Stimulated activated CD8-positive, alpha-beta memory T cell treated with anti-CD3 and anti-CD28 coated beads, Interleukin-12 subunit alpha, Interleukin-12 subunit beta, amount 100 ng/mL, for 1 hour (primary cell): ENCODE results near the gene MMP23B.
A peak's percentile ranks its signal among the peaks of the same experiment; 100 is the strongest.
"Not testable (repeated sequence)": the region's sequence is repeated elsewhere in the genome, so short reads cannot be mapped to it uniquely, and the experiment has no call there.

ENCODE experiments used
- DNase-seq: peaks from one replicate; pipeline ENCODE4 v3.0.0-alpha.2; 2020; ENCODE audit warnings: low read depth

MMP23B gene

DNA sequence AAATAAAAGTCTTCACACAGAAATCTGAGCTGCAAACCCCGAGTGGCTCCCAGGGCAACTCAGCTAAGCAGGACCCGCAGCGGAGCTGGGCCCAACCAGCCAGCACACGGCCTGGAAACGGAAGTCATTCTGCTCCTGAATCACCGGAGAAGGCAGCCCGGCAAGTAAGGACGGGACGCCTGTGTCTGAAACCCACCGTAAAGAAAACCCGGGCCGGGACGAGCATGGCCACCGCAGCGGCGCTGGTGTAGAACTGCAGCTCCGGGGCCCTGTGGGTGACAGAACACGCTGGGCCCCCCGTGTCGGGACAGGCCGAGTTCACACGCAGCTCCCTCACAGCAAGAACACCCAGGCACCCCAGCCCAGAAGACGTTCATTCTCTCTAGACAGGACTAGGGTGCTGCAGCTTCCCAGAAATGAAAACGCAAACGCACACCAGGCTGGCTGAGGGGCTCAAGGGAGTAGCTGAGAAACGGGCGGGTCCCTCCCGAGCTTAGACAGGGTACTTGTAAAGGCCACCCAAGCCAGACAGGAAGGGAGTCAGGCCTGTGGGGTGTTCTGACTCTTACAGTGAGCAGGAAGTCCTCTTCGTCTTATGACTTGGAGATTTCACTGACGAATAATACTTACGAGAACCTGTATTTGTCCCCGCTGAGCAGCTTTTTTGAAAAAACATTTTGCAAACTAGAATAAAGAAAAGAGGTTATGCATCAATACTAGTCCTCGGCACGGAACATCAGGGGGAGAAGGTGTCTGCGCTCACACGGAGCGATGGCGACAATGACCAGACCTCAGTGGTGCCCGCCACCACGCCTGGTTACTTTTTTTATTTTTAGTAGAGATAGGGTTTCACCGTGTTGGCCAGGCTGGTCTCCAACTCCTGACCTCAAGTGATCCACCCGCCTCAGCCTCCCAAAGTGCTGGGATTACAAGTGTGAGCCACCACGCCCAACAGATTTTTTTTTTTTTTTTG, 37.8 kb downstream of the MMP23B start:
- DNase-seq: no peak

DNA sequence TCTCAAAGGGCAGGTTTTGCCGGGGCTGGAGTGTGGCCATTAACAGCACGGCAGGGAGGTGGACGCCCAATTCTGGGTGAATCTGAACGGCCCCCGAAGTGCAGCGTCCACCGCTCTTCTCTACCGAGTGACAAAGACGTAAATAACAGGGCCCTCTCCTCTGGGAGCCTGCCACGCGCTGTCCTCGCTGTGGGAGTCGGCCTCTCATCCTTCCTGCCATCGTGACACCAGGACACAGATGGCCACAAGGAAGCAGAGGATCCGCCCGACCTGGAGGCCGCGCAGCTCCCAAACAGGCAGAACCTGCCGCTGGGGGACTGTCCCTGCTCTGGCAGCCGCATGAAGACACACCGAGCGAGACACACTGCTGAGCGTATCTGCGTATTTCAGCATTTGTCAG, 38.9 kb downstream of the MMP23B start:
- DNase-seq: no peak

DNA sequence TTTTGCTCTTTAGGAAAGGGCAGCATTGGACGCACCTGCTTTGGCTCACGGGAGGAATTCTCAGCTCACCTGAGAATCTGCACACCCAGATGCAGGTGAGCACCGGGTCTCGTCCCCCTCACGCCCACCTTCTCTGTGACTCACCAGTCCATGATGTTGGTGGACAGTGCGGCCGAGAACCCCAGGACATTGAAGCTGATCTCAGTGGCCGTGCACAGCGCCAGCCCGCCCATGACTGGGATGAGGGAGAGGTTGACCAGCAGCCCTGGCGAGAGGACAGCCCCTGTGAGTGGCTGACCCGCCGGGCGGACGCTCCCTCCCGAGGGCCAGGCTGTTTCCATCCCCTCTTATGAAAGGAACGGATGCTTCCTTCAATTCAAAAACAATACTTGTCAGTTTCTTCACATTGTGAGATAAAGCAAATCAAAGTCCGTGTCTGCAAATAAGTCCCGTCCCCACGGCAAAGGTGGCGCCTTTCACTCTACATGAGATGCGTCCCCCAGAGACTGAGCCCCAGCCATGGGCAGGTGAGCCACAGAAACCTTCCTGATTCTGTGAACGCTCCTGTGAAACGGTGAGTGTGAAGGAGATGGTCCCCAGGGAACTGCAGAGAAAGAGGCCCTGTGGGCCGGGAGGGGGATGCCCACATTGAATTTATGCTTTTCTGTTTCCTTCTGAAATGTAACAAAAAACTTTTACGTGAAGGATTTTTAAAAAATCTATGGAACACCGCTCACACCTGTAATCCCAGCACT, 39.6 kb downstream of the MMP23B start:
- DNase-seq: no peak

DNA sequence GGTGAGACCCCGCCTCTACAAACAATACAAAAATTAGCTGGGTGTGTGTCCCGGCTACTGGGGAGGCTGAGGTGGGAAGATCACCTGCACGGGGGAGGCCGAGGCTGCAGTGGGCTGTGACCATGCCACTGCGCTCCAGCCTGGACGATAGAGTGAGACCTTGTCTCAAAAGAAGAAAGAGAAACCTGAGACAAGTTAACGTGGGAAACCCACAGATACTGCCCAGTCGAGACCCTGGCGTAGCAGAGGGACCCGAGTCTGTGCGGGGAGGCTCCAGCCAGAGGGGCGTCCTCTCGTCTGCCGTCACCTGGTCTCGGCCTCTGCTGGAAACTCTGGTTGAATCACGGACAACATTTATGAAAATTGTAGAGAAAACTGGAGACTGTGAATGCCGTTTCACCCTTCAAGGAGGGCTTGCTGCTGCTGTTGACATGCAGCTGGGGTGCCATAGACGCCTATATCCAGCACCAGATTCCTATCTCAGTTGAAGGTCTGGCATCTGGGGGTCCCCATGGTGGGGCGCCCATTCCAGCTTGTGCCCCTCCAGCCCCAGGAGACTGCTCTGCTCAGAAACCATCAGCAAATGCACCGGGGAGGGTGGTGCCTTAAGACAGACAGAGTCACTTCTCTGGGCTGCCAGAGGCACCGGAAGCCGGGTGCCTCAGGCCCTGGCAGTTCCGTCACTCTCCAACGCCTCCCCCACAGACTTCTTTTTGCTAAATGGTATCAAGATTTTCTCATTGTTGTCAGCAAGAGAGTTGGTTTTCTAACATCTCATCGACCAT, 40.4 kb downstream of the MMP23B start:
- no peak for DNase-seq

DNA sequence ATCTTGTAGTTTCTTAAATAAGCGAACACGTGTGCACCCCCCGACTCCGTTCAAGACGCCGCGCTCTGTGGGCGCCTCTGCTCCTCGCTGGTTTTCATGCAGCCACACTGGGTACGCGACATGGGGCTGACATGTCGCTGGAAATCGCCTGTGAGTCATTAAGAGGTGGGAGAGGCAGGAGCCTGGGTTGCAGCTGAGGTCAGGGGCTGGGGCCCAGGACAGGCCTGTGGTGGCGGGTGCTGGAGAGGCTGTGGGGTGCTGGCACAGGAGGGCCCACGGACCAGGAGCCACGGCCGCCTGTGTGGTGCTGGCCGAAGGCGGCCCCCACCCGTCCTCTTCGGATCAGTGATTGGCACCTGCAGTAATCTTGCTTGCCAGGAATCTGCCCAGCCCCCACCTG, 42.8 kb downstream of the MMP23B start:
- DNase-seq: not testable (repeated sequence)

DNA sequence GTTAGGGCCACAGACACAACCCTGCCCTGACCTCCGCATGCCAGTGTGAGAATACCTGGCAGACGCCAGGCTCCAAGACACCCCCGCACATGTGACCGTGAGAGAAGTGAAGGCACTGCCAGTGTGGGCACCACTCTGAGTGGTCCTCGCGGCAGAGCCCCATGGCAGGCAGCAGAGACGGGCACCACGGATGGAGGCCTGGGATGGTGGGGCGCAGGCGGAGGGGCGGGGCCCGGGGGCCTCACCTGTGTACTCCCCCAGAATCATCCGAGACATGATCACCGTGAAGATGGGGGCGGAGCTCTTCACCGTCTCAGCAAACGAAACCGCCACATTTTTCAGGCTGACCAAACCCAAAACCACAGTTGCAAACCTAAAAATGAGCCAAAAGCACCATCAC, 43.2 kb downstream of the MMP23B start:
- not testable (repeated sequence) for DNase-seq

DNA sequence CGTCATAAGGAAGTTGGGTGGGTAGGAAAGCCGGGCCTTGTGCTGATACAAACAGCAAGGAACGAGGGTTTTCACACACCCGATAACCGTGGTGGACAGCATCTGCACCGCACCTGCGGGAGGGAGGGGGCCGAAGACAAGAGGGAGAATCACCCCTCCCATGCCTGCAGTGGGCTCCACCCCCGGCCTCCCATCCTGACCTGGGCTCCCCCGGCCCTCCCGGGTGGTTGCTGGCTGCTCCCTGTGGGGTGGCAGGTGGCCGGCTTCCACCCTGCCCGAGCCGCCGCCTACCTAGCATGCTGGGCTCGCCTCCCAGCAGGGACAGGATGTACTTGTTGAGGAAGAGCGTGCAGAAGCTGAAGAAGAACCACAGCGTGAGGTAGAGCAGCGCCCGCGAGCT, 44.1 kb downstream of the MMP23B start:
- DNase-seq: not testable (repeated sequence)

DNA sequence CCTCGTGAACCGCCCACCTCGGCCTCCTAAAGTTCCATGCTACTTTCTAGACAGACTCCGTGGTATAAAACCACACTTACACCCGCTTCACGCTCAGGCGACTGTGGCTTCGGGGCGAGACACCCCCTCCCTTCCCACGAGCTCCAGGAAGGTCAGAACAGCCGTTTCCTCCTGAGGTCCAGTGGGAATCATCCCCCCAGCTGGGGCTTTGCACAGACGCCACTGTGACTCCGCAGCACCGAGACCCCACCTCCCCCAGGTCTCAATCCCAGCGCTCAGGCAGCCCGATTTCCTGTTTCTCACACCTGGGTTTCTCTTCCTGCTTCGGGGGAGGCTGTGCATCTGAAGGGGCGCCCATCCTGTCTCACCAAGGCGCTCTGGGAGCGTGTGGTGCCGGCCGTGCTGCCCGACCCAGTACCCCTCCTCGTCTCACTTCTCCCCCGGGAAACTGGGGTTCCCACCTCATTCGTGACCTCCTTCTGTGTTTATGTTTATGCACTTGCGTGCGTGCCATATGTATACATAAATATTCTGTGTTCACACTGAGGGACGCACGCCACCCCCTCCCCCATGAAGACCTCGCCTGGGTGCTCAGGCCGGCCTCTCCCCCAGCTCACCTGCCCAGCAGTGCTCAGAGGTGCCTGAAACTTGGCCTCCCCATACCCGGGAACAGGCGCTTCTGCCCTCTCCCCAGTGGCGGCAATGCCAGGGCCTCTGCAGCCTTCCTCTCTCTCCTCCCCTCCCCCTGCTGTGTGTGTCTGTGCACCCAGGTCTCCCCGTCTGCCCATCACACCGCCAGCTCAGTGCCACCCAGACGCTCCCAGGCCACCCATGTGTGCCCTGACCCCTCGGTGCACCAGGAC, 46.0 kb downstream of the MMP23B start:
- DNase-seq: peak; percentile 33

DNA sequence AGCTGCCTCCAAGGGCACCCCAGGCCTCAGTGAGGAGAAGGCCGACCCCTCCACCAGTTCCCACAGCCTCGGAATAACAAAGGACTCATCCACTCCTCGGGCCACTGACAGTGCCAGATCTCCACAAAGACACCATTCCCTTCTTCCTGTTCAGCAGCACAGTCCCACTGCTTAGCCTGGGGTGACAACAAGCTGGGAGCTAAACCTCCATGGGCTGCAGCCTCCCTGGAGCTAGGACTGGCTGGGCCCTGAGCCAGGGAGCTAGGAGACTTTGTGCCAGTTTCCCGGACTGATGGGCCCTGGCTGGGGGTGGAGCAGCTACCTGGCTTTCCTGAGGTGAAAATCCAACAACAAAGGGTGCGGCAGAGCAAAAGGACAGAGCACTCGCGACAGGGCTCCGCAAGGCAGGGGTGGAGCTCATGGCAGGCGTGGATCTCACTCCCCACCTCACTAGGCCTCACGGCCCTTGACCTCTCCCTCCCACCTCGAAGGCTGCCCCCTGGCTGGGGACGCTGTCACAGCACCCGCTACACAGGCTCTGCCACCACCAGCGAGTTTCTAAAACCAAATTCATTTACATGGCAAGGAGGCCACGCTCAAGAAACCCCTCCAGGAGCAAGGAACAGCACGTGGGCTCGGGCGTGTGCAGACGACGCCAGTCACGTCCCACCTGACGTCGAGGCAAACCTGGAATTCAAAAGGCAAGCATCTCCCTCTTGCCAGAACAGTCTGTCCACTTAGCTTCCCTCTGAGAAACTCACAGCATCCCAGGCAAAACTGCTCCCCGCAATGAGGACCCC, 46.8 kb downstream of the MMP23B start:
- DNase-seq: peak; percentile 27

DNA sequence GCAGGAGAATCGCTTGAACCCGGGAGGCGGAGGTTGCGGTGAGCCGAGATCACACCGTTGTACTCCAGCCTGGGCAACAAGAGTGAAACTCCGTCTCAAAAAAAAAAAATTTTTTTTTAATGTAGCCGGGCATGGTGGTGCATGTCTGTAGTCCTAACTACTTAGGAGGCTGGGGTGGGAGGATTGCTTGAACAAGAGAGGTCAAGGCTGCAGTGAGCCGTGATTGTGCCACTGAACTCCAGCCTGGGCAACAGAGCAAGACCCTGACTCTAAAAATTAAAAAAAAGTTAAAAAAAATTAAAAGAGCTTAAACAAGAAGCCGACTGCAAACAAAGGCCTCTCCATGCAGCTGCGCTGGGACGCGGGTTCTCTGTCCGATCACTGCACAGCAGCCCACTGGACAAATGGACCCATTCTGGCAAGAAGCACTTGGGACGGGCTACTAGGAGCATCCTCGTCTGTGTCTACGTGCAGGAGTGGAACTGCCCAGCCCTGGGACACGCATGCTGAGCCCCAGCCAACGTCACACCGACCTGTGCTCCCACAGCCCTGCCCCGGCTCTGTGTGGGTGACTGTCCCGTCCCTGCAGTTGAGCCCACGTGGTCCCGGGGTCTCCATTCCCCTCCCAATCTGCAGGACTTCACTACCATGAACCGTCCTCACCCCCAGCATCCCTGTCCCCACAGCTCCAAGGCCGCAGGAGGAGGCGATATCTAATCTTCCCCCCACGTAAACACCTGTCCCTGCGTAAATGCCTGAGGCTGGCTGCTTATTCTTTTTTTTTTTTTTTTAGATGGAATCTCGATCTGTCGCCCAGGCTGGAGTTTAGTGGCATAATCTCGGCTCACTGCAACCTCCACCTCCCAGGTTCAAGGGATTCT, 48.3 kb downstream of the MMP23B start:
- DNase-seq: no peak

DNA sequence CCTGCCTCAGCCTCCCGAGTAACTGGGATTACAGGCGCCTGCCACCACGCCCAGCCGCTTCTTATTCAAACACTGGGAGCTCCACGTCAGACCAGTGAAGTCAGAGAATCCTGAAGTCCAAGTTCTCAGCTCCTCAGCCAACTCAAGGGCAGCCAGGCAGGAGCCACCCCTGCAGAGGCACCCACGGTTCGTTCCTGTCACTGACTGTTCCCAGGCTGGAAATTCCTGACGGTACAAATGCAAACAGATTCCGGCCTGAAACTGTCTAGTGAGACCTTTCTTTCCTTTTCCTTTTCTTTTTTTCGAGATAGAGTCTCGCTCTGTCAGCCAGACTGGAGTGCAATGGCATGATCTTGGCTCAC, 48.9 kb downstream of the MMP23B start:
- no peak for DNase-seq

DNA sequence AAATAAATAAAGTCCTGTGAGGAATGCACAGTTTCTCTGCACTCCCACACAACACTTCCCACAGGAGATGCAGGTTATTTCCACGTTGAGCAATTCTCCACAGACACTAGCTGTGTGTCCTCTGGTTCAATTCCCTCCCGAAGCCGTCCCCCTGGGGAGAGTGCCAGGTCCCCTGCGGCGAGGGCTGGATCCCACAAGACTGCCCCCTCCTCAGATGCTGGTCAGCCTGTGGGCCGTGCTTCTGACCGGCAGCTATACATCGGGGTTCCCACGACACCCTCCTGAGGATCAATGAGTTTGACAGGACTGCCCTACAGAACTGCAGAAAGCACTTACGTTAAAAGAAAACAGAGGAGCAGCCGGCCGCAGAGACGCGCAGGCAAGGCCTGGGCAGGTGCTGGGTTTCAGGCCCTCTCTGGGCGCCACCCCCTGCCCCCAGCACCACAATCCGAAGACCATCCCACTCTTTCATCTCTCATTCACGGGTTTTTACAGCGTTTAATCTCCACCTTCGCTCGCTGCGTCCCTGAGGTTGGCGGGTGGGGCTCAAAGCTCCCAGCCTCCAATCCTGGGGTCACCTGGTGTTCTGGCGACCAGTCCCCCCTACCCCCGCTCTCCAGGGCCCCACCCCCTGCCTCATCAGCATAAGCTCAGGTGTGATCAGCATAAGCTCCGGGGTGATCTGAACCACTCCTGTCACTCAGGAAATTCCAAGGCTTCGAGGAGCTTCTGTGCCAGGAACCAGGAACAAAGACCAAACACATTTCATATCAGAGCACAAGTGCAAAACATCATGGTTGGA, 51.3 kb downstream of the MMP23B start:
- no peak for DNase-seq
